Endothelial cell of umbilical vein (primary cell): ENCODE results near the gene BRD2. TPM values are rescaled to one million over a fixed set of nuclear protein-coding genes. Genes with fewer than 3 reads are reported as not detected.

Experiments
- BruUV-seq: library from RNA; stranded (reverse); fragments of 400-500 nt; replicated peaks from 2 replicates; lab custom pipeline; 2021; lab: Mats Ljungman, UMichigan
- CTCF ChIA-PET: fragments of 300-600, 350-600 bp; sonication (Branson Sonifier 250); formaldehyde crosslinking; loops from one replicate; lab custom pipeline; 2021; ENCODE audit warnings: antibody characterized with exemption, inconsistent platforms; lab: Charles Lee
- POLR2A ChIA-PET: fragments of 300-600, 350-600 bp; sonication (Branson Sonifier 250); formaldehyde crosslinking; loops from one replicate; lab custom pipeline; 2021; ENCODE audit warnings: antibody characterized with exemption, inconsistent platforms; lab: Charles Lee
- DNase-seq: peaks from one replicate; pipeline ENCODE4 v3.0.0-alpha.2; 2011; ENCODE audit warnings: low read depth, low spot score
- FAIRE-seq: peaks from 2 replicates; lab custom pipeline; 2011; peaks lifted over from hg19 to GRCh38; lab: Jason Lieb, UNC
- H2AFZ ChIP-seq: 2 replicates; pipeline ENCODE4 v1.6.0; 2012; ENCODE audit warnings: low read depth, low read length, control low read depth, inconsistent platforms
- H3K27ac ChIP-seq: 2 replicates; pipeline ENCODE4 v1.5.1; 2011; ENCODE audit warnings: low read depth, mild to moderate bottlenecking, control low read depth, low read length, moderate library complexity; ENCODE audit not compliant: insufficient read depth
- H3K27me3 ChIP-seq, 2 experiments: 2 replicates each; pipeline versions ENCODE4 v1.6.0 to v1.6.1; 2011; ENCODE audit warnings: low read length in 2 of 2, mixed read lengths in 1 of 2; ENCODE audit not compliant: control insufficient read depth in 2 of 2, insufficient read depth in 2 of 2
- H3K36me3 ChIP-seq, 2 experiments: 2 replicates in 1 of 2; 3 replicates in 1 of 2; pipeline ENCODE4 v1.5.1; 2011; ENCODE audit warnings: low read length in 2 of 2, mild to moderate bottlenecking in 1 of 2, moderate library complexity in 1 of 2; ENCODE audit not compliant: control insufficient read depth in 2 of 2, insufficient read depth in 2 of 2; ENCODE audit errors: extremely low read depth in 1 of 2
- H3K4me1 ChIP-seq: 3 replicates; pipeline ENCODE4 v1.5.1; 2011; ENCODE audit warnings: mild to moderate bottlenecking, low read length; ENCODE audit not compliant: control insufficient read depth, insufficient read depth; ENCODE audit errors: extremely low read depth
- H3K4me2 ChIP-seq: 2 replicates; pipeline ENCODE4 v1.6.1; 2011; ENCODE audit warnings: low read length, control low read depth, mixed read lengths; ENCODE audit not compliant: insufficient read depth
- H3K4me3 ChIP-seq, 3 experiments: fragments of 200-600 bp in 1 of 3; sonication (generic), shearing (Covaris generic) in 1 of 3; replicated peaks in 1 of 3; 2 replicates each; pipeline ENCODE4 v1.5.1; 2011 to 2016; ENCODE audit warnings: control low read depth in 3 of 3, low read length in 3 of 3, mild to moderate bottlenecking in 2 of 3, inconsistent platforms in 1 of 3, low read depth in 1 of 3, moderate library complexity in 1 of 3; ENCODE audit not compliant: insufficient read depth in 1 of 3
- H3K79me2 ChIP-seq: 2 replicates; pipeline ENCODE4 v1.6.0; 2012; ENCODE audit warnings: low read length, inconsistent platforms; ENCODE audit not compliant: control insufficient read depth, insufficient read depth
- H3K9ac ChIP-seq: replicated peaks from 2 replicates; pipeline ENCODE3; 2011; ENCODE audit warnings: low read length, control low read depth; ENCODE audit not compliant: insufficient read depth; ENCODE audit errors: extremely low read depth
- H3K9me1 ChIP-seq: replicated peaks from 3 replicates; pipeline ENCODE4 v1.6.0; 2011; ENCODE audit warnings: mild to moderate bottlenecking, low read length; ENCODE audit not compliant: control insufficient read depth, insufficient read depth; ENCODE audit errors: extremely low read depth
- H3K9me3 ChIP-seq: replicated peaks from 2 replicates; pipeline ENCODE4 v1.5.1; 2012; ENCODE audit warnings: low read length, inconsistent platforms; ENCODE audit not compliant: control insufficient read depth, insufficient read depth
- H4K20me1 ChIP-seq: replicated peaks from 2 replicates; pipeline ENCODE3; 2011; ENCODE audit warnings: mild to moderate bottlenecking, low read length; ENCODE audit not compliant: control insufficient read depth, insufficient read depth; ENCODE audit errors: extremely low read depth
- EZH2 ChIP-seq: IDR thresholded peaks from 2 replicates; pipeline ENCODE4 v1.6.1; 2012; ENCODE audit warnings: borderline replicate concordance, low read depth, mild to moderate bottlenecking, moderate library complexity, low read length, inconsistent platforms; ENCODE audit not compliant: severe bottlenecking
- FOS ChIP-seq: IDR thresholded peaks from 2 replicates; pipeline ENCODE4 v1.6.1; 2011; ENCODE audit warnings: mild to moderate bottlenecking, low read length, moderate library complexity, borderline replicate concordance; ENCODE audit not compliant: insufficient read depth
- GATA2 ChIP-seq: IDR thresholded peaks from 2 replicates; pipeline ENCODE4 v1.7.0; 2011; ENCODE audit warnings: low read depth, mild to moderate bottlenecking, moderate library complexity, mixed read lengths, low read length; ENCODE audit not compliant: insufficient read length, insufficient read depth
- JUN ChIP-seq: IDR thresholded peaks from 2 replicates; pipeline ENCODE4 v1.6.1; 2011; ENCODE audit warnings: borderline replicate concordance, low read depth; ENCODE audit not compliant: insufficient read length, insufficient read depth
- MYC ChIP-seq: IDR thresholded peaks from one replicate; pipeline ENCODE4 v1.6.1; 2011; ENCODE audit warnings: mild to moderate bottlenecking, low read depth, low read length
- POLR2A ChIP-seq: IDR thresholded peaks from 2 replicates; pipeline ENCODE4 v1.6.1; 2012; ENCODE audit warnings: low read depth, mild to moderate bottlenecking, control low read depth, low read length
- POLR2AphosphoS5 ChIP-seq: IDR thresholded peaks from 2 replicates; pipeline ENCODE4 v1.6.1; 2012; ENCODE audit warnings: low read depth, mild to moderate bottlenecking, control low read depth, low read length, moderate library complexity; ENCODE audit not compliant: insufficient read depth
- dilution Hi-C: fragments of 300-500 bp; cut with MboI; formaldehyde crosslinking; loops from one replicate; pipeline ENCODE4 v1.15.0; 2019; ENCODE audit warnings: low sequenced_read_pairs; ENCODE audit not compliant: extremely low pct_ligation_motif_present
- intact Hi-C: fragments of 100-400 bp; cut with micrococcal nuclease; formaldehyde crosslinking; loops from one replicate; pipeline ENCODE4 v1.10.0; 2022
- polyA plus RNA-seq, 4 experiments: library from polyadenylated mRNA; depleted of rRNA in 3 of 4; stranded (reverse) in 3 of 4; unstranded in 1 of 4; fragments of >200 nt; gene quantifications; 2 replicates each; pipeline versions ENCODE4 v1.2.1 to v1.2.3, GENCODE V29; 2011 to 2012; ENCODE audit warnings: missing spikeins in 1 of 4
- total RNA-seq: library from RNA; stranded (reverse); gene quantifications from 2 replicates; pipeline ENCODE4 v1.2.3, GENCODE V29; 2021
- TF ChIP-seq, protein P1 (sequence below), 2 donors: IDR thresholded peaks; 1 replicate in 1 of 2; 2 replicates in 1 of 2; pipeline ENCODE4 v1.5.1; 2011; ENCODE audit warnings: low read length in 2 of 2, mild to moderate bottlenecking in 2 of 2, moderate library complexity in 2 of 2, control low read depth in 1 of 2, inconsistent platforms in 1 of 2, low read depth in 1 of 2; ENCODE audit not compliant: insufficient read depth in 1 of 2; ENCODE audit errors: extremely low read depth in 1 of 2
- TF ChIP-seq, protein P2 (sequence below): IDR thresholded peaks from 2 replicates; pipeline ENCODE4 v1.6.1; 2011; ENCODE audit not compliant: insufficient read depth, insufficient read length

BRD2 gene
- total and polyA plus RNA-seq, 2 donors (not counting 3 experiments of a cell fraction or from before 2014, with no cell fraction given): 131 to 197 TPM

DNA sequence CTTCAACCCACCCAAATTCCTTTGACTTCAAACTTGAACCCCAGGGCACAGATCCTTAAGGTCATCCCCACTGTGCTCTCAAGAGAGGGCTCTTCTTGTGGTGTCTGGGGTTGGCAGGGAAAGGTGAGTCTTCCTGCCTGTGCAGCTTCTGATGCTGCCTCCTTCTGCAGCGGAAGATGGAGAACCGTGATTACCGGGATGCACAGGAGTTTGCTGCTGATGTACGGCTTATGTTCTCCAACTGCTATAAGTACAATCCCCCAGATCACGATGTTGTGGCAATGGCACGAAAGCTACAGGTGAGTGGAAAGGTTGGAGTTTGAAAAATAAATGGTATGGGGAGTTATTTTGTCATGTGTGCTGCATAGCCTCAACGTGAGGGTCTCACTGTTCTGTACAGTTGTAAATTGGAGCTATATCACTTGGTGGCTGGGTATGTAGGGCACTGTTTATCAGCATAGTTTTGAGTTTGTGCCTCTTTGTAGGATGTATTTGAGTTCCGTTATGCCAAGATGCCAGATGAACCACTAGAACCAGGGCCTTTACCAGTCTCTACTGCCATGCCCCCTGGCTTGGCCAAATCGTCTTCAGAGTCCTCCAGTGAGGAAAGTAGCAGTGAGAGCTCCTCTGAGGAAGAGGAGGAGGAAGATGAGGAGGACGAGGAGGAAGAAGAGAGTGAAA is 9.0 kb downstream of the BRD2 start:
- CTCF ChIA-PET: interaction anchor here (0.6 to 13.7 kb wide), 4 partner anchors 24 to 139 kb away, joined by 3 to 187 read pairs (median 10); partner anchors contain the start of genes HLA-DMA and TAP2
- H3K27ac ChIP-seq: no peak overlapping the region
- H4K20me1 ChIP-seq: peaks cover 33% of the 10 kb centered on the region
- H3K36me3 ChIP-seq: peaks cover 58 to 62% of the 10 kb centered on the region in 2 experiments
- no peaks in the 10 kb centered on the region for H3K27me3 ChIP-seq
- no peak overlapping the region for H3K4me3 ChIP-seq
- TF ChIP-seq FOS (no peak), MYC (no peak), POLR2AphosphoS5 (no peak), POLR2A (no peak), JUN (no peak), EZH2 (no peak), GATA2 (no peak)
- TF ChIP-seq, protein P1, sequence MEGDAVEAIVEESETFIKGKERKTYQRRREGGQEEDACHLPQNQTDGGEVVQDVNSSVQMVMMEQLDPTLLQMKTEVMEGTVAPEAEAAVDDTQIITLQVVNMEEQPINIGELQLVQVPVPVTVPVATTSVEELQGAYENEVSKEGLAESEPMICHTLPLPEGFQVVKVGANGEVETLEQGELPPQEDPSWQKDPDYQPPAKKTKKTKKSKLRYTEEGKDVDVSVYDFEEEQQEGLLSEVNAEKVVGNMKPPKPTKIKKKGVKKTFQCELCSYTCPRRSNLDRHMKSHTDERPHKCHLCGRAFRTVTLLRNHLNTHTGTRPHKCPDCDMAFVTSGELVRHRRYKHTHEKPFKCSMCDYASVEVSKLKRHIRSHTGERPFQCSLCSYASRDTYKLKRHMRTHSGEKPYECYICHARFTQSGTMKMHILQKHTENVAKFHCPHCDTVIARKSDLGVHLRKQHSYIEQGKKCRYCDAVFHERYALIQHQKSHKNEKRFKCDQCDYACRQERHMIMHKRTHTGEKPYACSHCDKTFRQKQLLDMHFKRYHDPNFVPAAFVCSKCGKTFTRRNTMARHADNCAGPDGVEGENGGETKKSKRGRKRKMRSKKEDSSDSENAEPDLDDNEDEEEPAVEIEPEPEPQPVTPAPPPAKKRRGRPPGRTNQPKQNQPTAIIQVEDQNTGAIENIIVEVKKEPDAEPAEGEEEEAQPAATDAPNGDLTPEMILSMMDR (IDR thresholded peaks at IDR 0.05; ENCODE audit: extremely low read depth in 1 of 2, insufficient read depth in 1 of 2, low read depth in 1 of 2, low read length in 2 of 2): no peak
- TF ChIP-seq, protein P2, sequence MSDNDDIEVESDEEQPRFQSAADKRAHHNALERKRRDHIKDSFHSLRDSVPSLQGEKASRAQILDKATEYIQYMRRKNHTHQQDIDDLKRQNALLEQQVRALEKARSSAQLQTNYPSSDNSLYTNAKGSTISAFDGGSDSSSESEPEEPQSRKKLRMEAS: no peak
- DNase-seq (no peak), FAIRE-seq (peak; percentile 4)
- H3K9me1 ChIP-seq: no peaks in the 10 kb centered on the region
- peaks cover 72% of the 10 kb centered on the region for H3K79me2 ChIP-seq
- no peak overlapping the region for H3K4me2 ChIP-seq
- no peak overlapping the region for H3K9ac ChIP-seq
- dilution Hi-C loops (no loop called here), intact Hi-C loops (loop anchor here (10.0 kb wide), 1 partner anchor 437 kb away; the partner anchor contains the start of genes CUTA and PHF1)
- POLR2A ChIA-PET: no interaction called here
- no peaks in the 10 kb centered on the region for H3K9me3 ChIP-seq
- no TSS peak for BruUV-seq
- H3K4me1 ChIP-seq: peaks cover 16% of the 10 kb centered on the region
- H2AFZ ChIP-seq: no peak overlapping the region
